GM21390 (cell line): Measurements from ENCODE around the gene PPP1R12C.
A peak's percentile ranks its signal among the peaks of the same experiment; 100 is the strongest.

Experiments used
- ATAC-seq: cut with Tn5 transposase; IDR thresholded peaks from one replicate; pipeline ENCODE4 v1.9.1; 2021; ENCODE audit not compliant: unreplicated experiment

Gene PPP1R12C

GRCh38 chr19:55146705-55147273 is 29.4 kb upstream of the PPP1R12C start:
- no peak for ATAC-seq

GRCh38 chr19:55146078-55146704 is 28.8 kb upstream of the PPP1R12C start:
- ATAC-seq: no peak

GRCh38 chr19:55145232-55145631 is 27.8 kb upstream of the PPP1R12C start:
- ATAC-seq: no peak

GRCh38 chr19:55141696-55142095 is 24.3 kb upstream of the PPP1R12C start:
- no peak for ATAC-seq

GRCh38 chr19:55137915-55138314 is 20.5 kb upstream of the PPP1R12C start:
- ATAC-seq: no peak

GRCh38 chr19:55136399-55137102 is 19.1 kb upstream of the PPP1R12C start:
- ATAC-seq: no peak

- ATAC-seq: no peak
These were observed 17.3 kb upstream of the PPP1R12C start for GRCh38 chr19:55134736-55135135.

- no peak for ATAC-seq
These were observed 16.4 kb upstream of the PPP1R12C start for GRCh38 chr19:55133639-55134444.

- ATAC-seq: no peak
These were observed 15.2 kb upstream of the PPP1R12C start for GRCh38 chr19:55132453-55133129.

GRCh38 chr19:55131421-55131820 is 14.0 kb upstream of the PPP1R12C start:
- no peak for ATAC-seq

GRCh38 chr19:55119053-55119452 is 1.6 kb upstream of the PPP1R12C start:
- ATAC-seq: no peak

GRCh38 chr19:55118401-55118991 is 1.1 kb upstream of the PPP1R12C start:
- no peak for ATAC-seq

- peak; percentile 78 for ATAC-seq
These were observed 390 bp upstream of the PPP1R12C start for GRCh38 chr19:55117663-55118391.

- peak; percentile 34 for ATAC-seq
These were observed 1.1 kb downstream of the PPP1R12C start for GRCh38 chr19:55116232-55116858.

GRCh38 chr19:55115446-55116065 is 1.9 kb downstream of the PPP1R12C start:
- no peak for ATAC-seq

- ATAC-seq: no peak
These were observed 2.8 kb downstream of the PPP1R12C start for GRCh38 chr19:55114566-55115145.

- no peak for ATAC-seq
These were observed 3.8 kb downstream of the PPP1R12C start for GRCh38 chr19:55113570-55114039.

- ATAC-seq: no peak
These were observed 4.5 kb downstream of the PPP1R12C start for GRCh38 chr19:55112777-55113569.
